ENCODE data around the gene PAGR1. TPM values are rescaled to one million over a fixed set of nuclear protein-coding genes. Genes with fewer than 3 reads are reported as not detected.
A peak's percentile ranks its signal among the peaks of the same experiment; 100 is the strongest.

PAGR1 gene
- total and polyA plus RNA-seq, 9 of the 15 experiments (the other 6 are each of a cell fraction or from before 2014, with no cell fraction given), result 1.4 to 58.2 (median 16.8) TPM

DNA sequence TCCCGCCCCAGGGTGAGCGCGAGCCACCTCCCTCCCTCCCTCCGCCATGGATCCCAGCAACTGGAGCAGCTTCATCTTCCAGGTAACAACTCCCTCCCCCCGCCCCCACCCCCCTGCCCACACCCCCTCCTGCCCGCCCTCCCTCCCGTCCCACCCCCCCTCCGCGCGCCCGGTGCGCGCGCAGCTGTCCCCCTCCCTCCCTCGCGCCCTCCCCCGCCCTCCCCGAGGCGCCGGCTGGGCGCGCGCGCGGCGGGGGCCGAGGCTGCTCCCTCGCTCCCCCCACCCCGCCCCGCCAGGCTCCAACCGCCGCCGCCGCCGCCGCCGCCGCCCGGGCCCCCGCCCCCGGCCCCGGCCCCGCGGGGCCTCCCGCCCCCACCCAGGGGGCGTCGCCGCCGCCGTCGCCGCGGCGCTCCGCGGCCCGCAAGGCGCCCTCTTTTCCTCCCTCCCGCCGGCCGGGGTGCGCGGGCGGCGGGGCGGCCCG lies 9.8 kb upstream of the PAGR1 start, which contains the start of gene MAZ:
Gene MAZ, plus strand, starts transcription at position 431 of the 481 bp plus-strand sequence. CDS start 173 bp downstream, outside the sequence.
- ChIA-PET POLR2A (interaction anchor here (0.5 to 2.7 kb wide), 5 partner anchors 10 to 165 kb away, joined by 3 to 8 read pairs (median 5); partner anchors contain the start of genes KIF22 and PAGR1), CTCF (ENCODE audit: low intra/inter-chr PET ratio) (no interaction called here)
- Histone ChIP-seq H3K79me2 (ENCODE audit: control insufficient read depth, insufficient read depth, low read length) (peaks cover 47% of the 10 kb centered on the region), H3K36me3 (ENCODE audit: control insufficient read depth, insufficient read depth, low read length) (peaks cover 71% of the 10 kb centered on the region), H3K9me1 (ENCODE audit: control insufficient read depth, insufficient read depth, low read length) (no peaks in the 10 kb centered on the region), H3K4me1 (replicated peaks in 1 of 2; ENCODE audit: control insufficient read depth in 2 of 2, insufficient read depth in 2 of 2, low read length in 2 of 2) (peaks cover 38 to 52% of the 10 kb centered on the region in 2 experiments), H4K20me1 (replicated peaks; ENCODE audit: control insufficient read depth, insufficient read depth, low read length) (peaks cover 23% of the 10 kb centered on the region; the same call in 1 of the 2 replicates), H2AFZ (ENCODE audit: low read depth, low read length) (peak within 1 kb of the TSS; percentile 82; the same call in 1 of the 2 replicates), H3K4me2 (ENCODE audit: insufficient read depth, low read length) (peak within 1 kb of the TSS; percentile 91), H3K4me3 (peak within 1 kb of the TSS; percentile 60), H3K27ac (ENCODE audit: extremely low read depth, low read depth, low read length) (peak within 1 kb of the TSS; percentile 99), H3K9ac (ENCODE audit: insufficient read depth in 1 of 2, low read depth in 2 of 2, low read length in 2 of 2) (peak within 1 kb of the TSS; percentile 92 to 100), H3K9me3 (replicated peaks; ENCODE audit: control insufficient read depth, insufficient read depth, low read depth, low read length) (no peaks in the 10 kb centered on the region), H3K27me3 (ENCODE audit: control insufficient read depth in 2 of 2, insufficient read depth in 2 of 2, low read length in 2 of 2) (no peaks in the 10 kb centered on the region)
- no peak for FAIRE-seq
- no peak for ATAC-seq
- BruUV-seq (replicated peaks), result no TSS peak
- peak in 3 of 4 experiments; percentile 78 to 95 (median 81) for DNase-seq (ENCODE audit: extremely low read depth in 1 of 4, low spot score in 3 of 4)
- in situ Hi-C loops (cut with MboI), result no loop called here
- intact Hi-C loops (cut with micrococcal nuclease), result loop anchor here (2.0 kb wide), 1 partner anchor 43 kb away; no protein-coding TSS in a partner anchor
- peak in 1 of 3 experiments; percentile 69 for TF ChIP-seq YY1 (IDR thresholded peaks at IDR 0.05; ENCODE audit: borderline replicate concordance in 1 of 3, control insufficient read depth in 1 of 3, extremely low read depth in 1 of 3, insufficient read depth in 3 of 3, insufficient read length in 1 of 3, insufficient replicate concordance in 2 of 3, low read depth in 1 of 3, low read length in 2 of 3)
- peak; percentile 8 for TF ChIP-seq CCNT2 (IDR thresholded peaks at IDR 0.05; ENCODE audit: borderline replicate concordance, extremely low read depth, insufficient read length, low read depth, low read length)
- TF ChIP-seq, protein P1, sequence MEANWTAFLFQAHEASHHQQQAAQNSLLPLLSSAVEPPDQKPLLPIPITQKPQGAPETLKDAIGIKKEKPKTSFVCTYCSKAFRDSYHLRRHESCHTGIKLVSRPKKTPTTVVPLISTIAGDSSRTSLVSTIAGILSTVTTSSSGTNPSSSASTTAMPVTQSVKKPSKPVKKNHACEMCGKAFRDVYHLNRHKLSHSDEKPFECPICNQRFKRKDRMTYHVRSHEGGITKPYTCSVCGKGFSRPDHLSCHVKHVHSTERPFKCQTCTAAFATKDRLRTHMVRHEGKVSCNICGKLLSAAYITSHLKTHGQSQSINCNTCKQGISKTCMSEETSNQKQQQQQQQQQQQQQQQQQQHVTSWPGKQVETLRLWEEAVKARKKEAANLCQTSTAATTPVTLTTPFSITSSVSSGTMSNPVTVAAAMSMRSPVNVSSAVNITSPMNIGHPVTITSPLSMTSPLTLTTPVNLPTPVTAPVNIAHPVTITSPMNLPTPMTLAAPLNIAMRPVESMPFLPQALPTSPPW (CRISPR knock-in tag; IDR thresholded peaks at IDR 0.05), result peak; percentile 89
- no peak for TF ChIP-seq CXXC5 (CRISPR knock-in tag; IDR thresholded peaks at IDR 0.05)
- no peak for TF ChIP-seq KLF16 (IDR thresholded peaks at IDR 0.05)
- no peak for TF ChIP-seq EZH2 (IDR thresholded peaks at IDR 0.05; ENCODE audit: borderline replicate concordance, low read depth, low read length)
- TF ChIP-seq EHMT2 (IDR thresholded peaks at IDR 0.05), result no peak
- TF ChIP-seq ZNF212 (CRISPR knock-in tag; IDR thresholded peaks at IDR 0.05), result no peak
- TF ChIP-seq ZNF239 (CRISPR knock-in tag; IDR thresholded peaks at IDR 0.05), result no peak
- no peak for TF ChIP-seq CBFA2T3 (IDR thresholded peaks at IDR 0.05)
- no CpG with 5 or more reads among the region's 67 CpGs for WGBS (ENCODE audit: insufficient coverage, low coverage, missing lambda C conversion rate)

Measured in K562 (cell line).